SHP77 treated with DMSO at 0.1 percent for 48 hours (cell line): ENCODE results near the gene TMEM147.

Experiments used
- DNase-seq: peaks from one replicate; lab custom pipeline; 2025; lab: John Stamatoyannopoulos, UW

Gene TMEM147

GRCh38 chr19:35545001-35545854 is at the start of gene TMEM147:
TMEM147 (plus strand) TSS chr19:35545626; CDS start chr19:35545740, 114 bp downstream.
- peak; percentile 67 for DNase-seq

GRCh38 chr19:35497406-35497805 is 48.0 kb upstream of the TMEM147 start:
- no peak for DNase-seq

GRCh38 chr19:35498220-35498619 is 47.2 kb upstream of the TMEM147 start:
- DNase-seq, result no peak

- DNase-seq, result no peak
Measured at GRCh38 chr19:35498984-35499527, 46.4 kb upstream of the TMEM147 start.

- DNase-seq, result no peak
Measured at GRCh38 chr19:35500611-35501010, 44.8 kb upstream of the TMEM147 start.

- DNase-seq, result no peak
Measured at GRCh38 chr19:35501684-35502083, 43.7 kb upstream of the TMEM147 start.

- DNase-seq, result no peak
Measured at GRCh38 chr19:35502751-35503150, 42.7 kb upstream of the TMEM147 start.

- DNase-seq, result no peak
Measured at GRCh38 chr19:35506011-35506410, 39.4 kb upstream of the TMEM147 start.

- no peak for DNase-seq
Measured at GRCh38 chr19:35507561-35507960, 37.9 kb upstream of the TMEM147 start.

GRCh38 chr19:35508129-35508528 is 37.3 kb upstream of the TMEM147 start:
- DNase-seq, result no peak

GRCh38 chr19:35509018-35509652 is 36.3 kb upstream of the TMEM147 start:
- no peak for DNase-seq

GRCh38 chr19:35509861-35510625 is 35.4 kb upstream of the TMEM147 start:
- no peak for DNase-seq

- no peak for DNase-seq
Measured at GRCh38 chr19:35510626-35510964, 34.8 kb upstream of the TMEM147 start.

GRCh38 chr19:35511337-35511736 is 34.1 kb upstream of the TMEM147 start:
- no peak for DNase-seq

GRCh38 chr19:35512831-35513627 is 32.4 kb upstream of the TMEM147 start:
- no peak for DNase-seq

GRCh38 chr19:35513628-35514281 is 31.7 kb upstream of the TMEM147 start, which contains the start of gene DMKN:
DMKN (minus strand) TSS chr19:35513649; CDS start chr19:35513475, 174 bp downstream.
- DNase-seq, result no peak

- DNase-seq, result no peak
Measured at GRCh38 chr19:35514282-35514809, 31.1 kb upstream of the TMEM147 start.

- DNase-seq, result no peak
Measured at GRCh38 chr19:35516310-35516709, 29.1 kb upstream of the TMEM147 start.

GRCh38 chr19:35517342-35517741 is 28.1 kb upstream of the TMEM147 start:
- no peak for DNase-seq

- DNase-seq, result no peak
Measured at GRCh38 chr19:35518313-35518712, 27.1 kb upstream of the TMEM147 start.

- no peak for DNase-seq
Measured at GRCh38 chr19:35519291-35519690, 26.1 kb upstream of the TMEM147 start.
